ENCODE measurements around the gene MED7.

- TF ChIP-seq REST (IDR thresholded peaks at IDR 0.05; ENCODE audit: insufficient read depth in 1 of 2, low read depth in 2 of 2, low read length in 2 of 2): no peak
- no peak for TF ChIP-seq TAF1 (IDR thresholded peaks at IDR 0.05; ENCODE audit: borderline replicate concordance, insufficient read depth, low read length)
- no peak for TF ChIP-seq SIN3A (IDR thresholded peaks at IDR 0.05; ENCODE audit: borderline replicate concordance, insufficient read depth, low read length)
- no peak for TF ChIP-seq POLR2AphosphoS5 (IDR thresholded peaks at IDR 0.05; ENCODE audit: low read depth, low read length)
- no peak for TF ChIP-seq FOXP2 (optimal IDR thresholded peaks at IDR 0.05; ENCODE audit: borderline replicate concordance, extremely low read depth, extremely low read length, insufficient read depth)
These were observed 19.3 kb upstream of the MED7 start for GRCh38 chr5:157161996-157162395.
